GM20431 (cell line): ENCODE results near the gene CIB1.

Experiments used
- in situ Hi-C: fragments of 300-500 bp; cut with MseI, MboI; formaldehyde crosslinking; loops from one replicate; pipeline ENCODE4 v1.15.0; 2020; ENCODE audit warnings: low sequenced_read_pairs; ENCODE audit not compliant: unreplicated experiment

Gene CIB1

DNA sequence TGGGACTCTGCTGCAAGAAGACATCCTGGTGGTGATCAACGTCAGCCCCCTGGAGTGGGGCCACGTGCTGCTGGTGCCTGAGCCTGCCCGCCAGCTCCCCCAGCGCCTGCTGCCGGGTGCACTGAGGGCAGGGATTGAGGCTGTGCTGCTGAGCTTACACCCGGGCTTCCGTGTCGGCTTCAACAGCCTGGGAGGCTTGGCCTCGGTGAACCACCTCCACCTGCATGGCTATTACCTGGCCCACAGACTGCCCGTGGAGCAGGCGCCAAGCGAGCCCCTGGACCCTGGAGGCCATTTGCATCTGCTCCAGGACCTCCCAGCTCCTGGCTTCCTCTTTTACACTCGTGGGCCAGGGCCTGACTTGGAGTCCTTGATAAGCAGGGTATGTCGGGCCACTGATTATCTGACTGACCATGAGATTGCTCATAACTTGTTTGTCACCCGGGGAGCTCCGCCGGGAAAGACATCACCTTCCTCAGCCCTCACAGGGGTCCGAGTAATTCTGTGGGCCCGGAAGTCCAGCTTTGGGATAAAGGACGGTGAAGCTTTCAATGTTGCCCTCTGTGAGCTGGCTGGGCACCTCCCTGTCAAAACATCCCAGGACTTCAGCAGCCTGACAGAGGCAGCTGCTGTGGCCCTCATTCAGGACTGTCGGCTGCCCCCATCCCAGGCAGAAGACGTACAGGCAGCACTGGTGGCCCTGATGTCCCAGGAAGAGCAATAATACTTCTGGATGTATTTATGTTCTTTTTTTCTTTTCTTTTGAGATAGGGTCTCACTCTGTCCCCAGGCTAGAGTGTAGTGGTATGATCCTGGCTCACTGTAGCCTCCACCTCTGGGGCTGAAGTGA lies 7.8 kb upstream of the CIB1 start:
- in situ Hi-C loops: no loop called here

DNA sequence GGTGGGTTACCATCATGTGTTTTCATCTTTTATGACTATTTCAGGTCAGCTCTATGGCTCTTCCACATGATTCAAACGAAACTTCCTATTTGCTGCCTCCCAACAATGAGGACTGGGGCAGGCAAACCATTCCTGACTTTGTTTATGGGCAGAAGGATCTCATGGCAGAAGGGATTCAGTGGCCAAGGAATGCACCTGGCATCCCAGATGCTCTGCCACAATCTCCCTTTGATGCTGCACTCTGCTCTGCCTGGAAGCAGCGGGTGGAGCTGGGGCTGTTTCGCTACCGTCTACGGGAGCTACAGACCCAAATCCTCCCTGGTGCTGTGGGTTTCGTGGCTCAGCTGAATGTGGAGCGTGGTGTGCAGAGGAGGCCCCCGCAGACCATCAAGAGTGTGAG lies 7.1 kb upstream of the CIB1 start:
- in situ Hi-C loops: no loop called here

DNA sequence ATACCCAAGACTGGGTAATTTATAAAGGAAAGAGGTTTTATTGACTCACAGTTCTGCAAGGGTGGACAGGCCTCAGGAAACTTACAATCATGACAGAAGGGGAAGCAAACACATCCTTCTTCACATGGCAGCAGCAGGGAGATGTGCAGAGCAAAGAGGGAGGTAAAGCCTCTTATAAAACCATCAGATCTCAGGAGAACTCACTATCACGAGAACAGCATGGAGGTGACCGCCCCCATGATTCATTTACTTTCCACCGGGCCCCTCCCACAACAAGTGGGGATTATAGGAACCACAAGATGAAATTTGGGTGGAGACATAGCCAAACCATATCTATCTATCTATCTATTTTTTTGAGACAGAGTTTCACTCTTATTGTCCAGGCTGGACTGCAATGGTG lies 5.6 kb upstream of the CIB1 start:
- in situ Hi-C loops: no loop called here

DNA sequence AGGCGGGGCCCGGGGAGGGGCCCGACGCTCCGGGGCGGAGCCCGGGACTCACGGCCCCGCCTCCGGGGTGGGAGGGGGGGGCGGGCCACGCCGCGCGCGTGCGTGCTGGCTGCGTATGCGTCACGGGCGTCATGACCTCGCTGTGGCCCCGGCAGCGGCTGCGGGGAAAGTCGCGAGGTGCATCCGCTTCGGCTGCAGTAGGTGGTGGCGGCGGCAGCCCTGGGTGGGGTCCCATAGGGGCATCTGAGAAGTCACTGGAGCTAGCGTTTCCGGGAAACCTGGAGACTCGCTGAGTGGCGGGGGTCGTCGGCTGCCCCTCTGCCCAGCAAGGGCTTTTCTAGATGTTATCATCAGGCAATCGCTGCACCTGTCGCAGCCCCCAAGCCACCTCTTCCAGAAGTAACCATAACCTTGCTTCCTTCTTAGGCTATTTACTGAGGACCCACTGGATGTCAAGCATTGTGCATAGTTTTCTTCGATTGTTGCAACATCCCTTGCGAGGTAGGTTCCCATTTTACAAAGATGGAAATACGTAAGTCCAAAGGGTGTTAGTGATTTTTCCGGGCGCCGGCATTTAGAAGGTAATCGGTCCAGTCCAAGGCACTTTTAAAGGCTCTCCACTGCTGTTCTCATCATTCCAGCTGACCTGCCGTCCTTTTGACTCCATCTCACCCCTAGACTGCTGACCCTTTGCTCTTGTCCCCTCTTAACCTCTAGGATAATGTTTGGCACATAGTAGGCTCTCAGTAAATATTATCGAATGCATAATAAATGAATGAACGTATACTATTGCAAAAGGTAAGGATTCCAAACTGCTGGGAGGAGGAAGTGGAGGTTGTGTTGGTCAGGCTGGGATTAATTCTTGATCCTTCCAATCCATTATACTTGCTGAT lies 601 bp upstream of the CIB1 start, which contains the start of gene GDPGP1:
TSS of gene GDPGP1 (plus strand) at position 114 of the 893 bp plus-strand sequence. CDS start 6,700 bp downstream, outside the sequence.
- in situ Hi-C loops: no loop called here

DNA sequence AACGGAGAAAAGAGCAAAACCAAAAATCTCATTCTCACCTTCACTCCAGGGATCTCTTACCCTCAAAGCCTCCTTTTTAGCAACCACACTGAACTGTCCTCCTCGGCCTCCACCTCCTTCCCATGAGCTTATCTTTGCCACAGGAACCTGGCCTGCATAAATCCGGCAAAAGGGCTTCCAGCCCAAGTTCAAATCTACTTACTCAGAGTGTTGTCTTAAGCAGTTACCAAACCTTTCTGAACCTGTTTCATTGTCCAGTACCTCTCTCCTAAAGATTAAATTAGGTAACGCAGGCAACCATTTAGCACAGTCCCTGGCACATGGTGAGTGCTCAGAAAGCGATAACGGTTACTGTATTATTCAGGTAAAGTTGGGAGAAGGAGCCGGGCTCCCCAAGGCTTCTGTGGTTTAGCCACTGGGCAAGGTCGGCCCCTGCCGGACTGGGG lies 777 bp downstream of the CIB1 start:
- in situ Hi-C loops: no loop called here

DNA sequence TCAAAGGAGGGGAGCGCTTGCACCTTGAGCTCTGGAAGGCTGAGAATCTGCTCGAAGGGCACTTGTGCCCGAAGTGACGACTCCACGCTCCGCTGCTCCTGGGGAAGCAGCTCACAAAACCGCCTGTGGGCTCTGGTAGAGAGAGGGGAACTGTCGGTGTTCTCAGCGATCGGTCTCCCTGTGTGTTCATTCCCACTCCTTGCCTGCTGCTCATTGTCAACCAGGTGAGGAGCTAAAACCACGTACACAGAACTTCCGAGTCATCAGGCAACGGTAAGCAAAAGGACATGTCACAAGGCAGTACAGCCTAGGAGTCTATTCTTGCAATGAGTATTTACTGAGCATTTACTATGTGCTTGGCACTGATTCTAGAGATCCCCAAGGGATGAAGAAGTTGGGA lies 1.5 kb downstream of the CIB1 start:
- in situ Hi-C loops: no loop called here

DNA sequence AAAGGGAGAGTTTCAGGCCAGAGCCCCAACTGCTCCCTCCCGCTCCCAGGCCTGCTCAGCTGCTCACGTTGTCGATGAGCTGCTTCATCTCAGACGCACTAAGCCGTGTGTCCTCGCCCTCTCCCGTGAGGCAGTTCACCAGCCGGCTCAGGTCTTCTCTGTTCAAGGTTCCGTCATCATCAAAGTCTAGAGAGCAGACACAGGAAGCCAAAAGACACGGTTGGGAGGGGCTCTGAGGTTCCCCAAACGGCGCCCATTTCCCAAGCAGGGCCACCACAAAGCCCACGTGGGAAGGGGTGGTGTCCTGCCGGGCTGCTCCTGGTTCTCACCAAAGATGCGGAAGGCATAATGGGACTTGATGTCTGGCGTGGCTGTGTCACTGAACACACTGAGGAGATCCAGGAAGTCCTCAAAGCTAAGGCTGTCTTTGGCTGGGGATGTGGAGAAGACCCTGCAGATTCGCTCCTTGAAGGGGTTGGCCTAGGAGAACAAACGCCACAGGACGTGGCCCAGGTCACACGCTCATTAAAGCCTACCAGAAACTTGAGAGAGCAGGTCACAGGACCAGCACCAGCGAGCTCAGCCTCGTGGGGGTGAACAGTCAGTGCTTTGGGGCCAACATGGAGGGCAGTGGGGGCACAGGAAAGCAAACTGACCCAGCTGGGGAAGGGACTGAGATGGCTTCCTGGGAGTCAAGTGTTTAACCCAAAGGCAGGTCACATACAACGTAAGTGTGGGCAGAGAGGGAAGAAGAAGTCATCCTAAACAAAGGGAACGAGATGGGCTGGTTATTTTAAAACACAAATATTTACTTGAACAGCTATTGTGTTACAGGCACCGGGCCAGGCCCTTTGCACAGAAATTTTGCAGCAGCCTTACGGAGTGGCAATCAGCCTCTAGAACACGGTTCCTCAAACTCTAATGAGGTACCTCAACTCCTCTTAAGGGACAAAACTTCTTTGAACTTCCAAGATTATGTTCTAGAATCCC lies 2.4 kb downstream of the CIB1 start:
- in situ Hi-C loops: no loop called here

DNA sequence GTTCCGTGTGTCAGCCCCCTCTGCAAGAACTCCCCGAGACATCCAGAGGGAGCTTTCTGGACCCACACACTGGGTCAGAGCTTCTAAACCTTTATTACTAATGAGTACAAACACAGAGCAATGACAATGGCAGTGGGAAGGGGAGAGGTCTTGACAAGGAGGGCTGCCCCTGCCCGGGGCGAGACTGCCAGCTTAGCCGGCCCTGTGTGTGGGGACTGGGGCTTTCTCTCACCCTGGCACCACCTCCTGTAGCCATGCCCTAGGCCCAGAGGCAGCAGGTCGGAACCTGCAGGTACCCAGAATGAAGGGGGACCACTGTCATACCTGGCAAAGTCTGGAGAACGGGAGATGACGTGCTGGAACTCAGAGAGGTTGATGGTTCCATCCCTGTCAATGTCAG lies 3.1 kb downstream of the CIB1 start:
- in situ Hi-C loops: no loop called here

DNA sequence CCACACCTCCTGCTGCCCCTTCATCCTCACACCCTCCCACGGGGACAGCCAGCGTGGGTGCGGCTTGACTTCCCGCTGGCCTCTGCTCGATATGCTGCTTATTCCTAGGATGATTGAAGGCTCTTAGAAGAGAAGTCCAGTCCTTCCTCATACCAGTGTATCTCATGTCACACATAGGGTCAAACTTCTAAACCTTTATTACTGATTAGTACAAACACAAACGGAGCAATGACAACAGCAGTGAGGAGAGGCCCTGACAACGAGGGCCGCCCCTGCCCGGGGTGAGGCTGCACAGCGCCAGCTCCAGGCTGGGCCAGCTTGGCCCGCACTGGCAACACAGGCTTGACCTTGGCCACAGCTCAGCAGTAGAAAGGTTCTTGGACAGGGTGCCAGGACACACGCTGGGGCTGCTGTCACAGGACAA lies 3.7 kb downstream of the CIB1 start:
- in situ Hi-C loops: no loop called here

DNA sequence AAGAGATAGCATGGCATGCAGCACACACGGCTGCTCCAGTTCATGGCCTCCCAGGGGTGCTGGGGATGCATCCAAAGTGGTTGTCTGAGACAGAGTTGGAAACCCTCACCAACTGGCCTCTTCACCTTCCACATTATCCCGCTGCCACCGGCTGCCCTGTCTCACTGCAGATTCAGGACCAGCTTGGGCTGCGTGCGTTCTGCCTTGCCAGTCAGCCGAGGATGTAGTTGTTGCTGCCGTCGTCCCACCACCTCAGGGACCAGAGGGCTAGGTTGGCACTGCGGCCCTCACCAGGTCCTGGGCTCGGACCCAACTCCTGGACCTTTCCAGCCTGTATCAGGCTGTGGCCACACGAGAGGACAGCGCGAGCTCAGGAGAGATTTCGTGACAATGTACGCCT lies 4.8 kb downstream of the CIB1 start:
- in situ Hi-C loops: no loop called here

DNA sequence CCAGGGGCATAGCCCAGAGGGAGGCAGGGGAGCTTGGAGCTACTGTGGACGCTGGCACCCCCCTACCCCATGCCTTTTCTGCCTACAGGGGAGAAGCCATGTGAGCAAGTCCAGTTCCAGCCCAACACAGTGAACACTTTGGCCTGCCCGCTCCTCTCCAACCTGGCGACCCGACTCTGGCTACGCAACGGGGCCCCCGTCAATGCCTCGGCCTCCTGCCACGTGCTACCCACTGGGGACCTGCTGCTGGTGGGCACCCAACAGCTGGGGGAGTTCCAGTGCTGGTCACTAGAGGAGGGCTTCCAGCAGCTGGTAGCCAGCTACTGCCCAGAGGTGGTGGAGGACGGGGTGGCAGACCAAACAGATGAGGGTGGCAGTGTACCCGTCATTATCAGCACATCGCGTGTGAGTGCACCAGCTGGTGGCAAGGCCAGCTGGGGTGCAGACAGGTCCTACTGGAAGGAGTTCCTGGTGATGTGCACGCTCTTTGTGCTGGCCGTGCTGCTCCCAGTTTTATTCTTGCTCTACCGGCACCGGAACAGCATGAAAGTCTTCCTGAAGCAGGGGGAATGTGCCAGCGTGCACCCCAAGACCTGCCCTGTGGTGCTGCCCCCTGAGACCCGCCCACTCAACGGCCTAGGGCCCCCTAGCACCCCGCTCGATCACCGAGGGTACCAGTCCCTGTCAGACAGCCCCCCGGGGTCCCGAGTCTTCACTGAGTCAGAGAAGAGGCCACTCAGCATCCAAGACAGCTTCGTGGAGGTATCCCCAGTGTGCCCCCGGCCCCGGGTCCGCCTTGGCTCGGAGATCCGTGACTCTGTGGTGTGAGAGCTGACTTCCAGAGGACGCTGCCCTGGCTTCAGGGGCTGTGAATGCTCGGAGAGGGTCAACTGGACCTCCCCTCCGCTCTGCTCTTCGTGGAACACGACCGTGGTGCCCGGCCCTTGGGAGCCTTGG lies 5.6 kb downstream of the CIB1 start:
- in situ Hi-C loops: no loop called here

DNA sequence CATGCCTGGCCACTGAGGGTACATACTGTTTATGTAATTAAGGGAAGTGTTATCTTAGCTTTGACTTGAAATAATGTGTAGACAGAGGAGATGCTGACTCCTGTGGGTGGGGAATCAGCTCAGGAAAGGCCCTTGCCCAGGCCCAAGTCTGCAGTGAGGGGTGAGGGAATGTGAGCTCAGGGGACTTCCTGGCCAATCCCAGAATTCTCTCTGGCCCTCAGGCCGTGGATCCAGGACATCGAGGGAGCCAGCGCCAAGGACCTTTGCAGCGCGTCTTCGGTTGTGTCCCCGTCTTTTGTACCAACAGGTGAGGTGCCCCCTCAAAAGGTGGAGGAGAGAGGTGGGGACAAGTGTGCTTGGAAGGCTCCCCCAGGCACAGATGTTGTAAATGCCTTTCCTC lies 6.4 kb downstream of the CIB1 start:
- in situ Hi-C loops: no loop called here

DNA sequence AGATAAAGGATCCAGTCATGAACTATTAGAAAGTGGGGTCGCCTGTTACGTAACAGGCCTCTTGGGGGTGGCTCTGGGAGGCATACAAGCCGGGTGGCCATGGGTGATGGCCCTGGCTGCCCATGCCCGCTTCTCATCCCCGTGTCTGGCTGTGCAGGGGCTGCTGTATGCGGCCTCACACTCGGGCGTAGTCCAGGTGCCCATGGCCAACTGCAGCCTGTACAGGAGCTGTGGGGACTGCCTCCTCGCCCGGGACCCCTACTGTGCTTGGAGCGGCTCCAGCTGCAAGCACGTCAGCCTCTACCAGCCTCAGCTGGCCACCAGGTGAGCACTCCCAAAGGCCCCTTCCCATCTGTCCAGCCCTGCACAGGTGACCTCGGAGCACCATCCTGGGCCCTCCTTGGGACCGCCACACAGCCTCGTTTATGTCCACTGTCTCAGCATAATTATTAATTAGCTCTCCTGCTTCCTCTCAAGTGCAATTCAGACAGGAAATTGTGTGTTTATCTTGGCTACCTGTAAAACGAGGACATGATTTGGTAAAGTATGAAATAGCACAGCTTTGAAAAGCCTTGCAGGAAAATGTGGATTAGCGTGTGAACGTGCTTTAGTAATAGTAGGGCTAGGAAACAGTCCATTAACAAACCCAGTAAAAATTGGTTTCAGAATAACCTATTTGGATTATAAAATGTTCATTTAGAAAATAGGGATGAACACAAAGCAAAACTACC lies 8.1 kb downstream of the CIB1 start:
- in situ Hi-C loops: no loop called here

DNA sequence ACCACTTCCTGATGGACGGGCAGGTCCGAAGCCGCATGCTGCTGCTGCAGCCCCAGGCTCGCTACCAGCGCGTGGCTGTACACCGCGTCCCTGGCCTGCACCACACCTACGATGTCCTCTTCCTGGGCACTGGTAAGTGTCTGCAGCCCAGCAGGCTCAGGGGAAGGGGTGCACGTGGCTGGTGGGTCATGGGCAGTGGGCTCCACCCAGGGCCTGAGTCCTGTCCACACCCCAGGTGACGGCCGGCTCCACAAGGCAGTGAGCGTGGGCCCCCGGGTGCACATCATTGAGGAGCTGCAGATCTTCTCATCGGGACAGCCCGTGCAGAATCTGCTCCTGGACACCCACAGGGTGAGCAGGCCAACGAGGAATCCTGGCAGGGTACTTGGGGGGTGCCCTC lies 8.7 kb downstream of the CIB1 start:
- in situ Hi-C loops: no loop called here

DNA sequence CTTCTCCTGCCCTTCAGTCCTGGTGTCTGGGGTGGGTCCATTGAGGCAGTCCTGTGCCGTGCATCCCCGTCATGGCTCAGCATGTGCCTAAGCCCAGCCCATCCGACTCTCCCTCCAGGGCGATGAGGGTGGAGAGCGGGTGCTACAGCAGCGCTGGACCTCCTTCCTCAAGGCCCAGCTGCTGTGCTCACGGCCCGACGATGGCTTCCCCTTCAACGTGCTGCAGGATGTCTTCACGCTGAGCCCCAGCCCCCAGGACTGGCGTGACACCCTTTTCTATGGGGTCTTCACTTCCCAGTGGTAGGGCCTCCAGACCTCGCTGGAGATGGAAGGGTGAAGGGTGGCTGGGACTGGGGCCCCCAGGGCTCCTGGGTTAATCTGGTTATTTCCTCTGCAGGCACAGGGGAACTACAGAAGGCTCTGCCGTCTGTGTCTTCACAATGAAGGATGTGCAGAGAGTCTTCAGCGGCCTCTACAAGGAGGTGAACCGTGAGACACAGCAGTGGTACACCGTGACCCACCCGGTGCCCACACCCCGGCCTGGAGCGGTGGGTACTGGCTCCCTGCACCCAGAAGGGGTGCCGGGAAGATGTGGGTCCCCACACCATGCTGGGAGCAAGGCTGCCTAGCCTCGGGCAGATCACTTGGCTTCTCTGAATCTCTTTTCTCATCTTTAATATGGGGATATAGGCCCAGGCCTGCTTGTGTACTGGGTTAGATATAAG lies 10.1 kb downstream of the CIB1 start:
- in situ Hi-C loops: no loop called here

DNA sequence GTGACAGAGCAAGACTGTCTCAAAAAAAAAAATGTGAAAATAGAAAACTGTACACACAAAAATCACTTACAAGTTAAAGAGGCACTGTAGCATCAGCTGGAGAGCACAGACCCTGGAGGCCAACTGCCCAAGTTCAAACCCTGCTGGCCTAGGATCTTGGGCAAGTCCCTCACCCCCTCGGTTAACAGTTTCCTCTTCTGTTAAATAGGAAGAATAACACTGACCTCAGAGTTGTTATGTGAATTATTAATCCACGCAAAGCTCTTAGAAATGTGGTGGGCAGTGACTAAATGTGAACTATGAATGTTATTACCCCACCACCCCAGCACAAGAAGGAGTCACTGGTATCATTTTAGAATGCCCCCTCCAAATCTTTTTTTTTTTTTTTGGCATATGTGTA lies 11.2 kb downstream of the CIB1 start:
- in situ Hi-C loops: no loop called here

DNA sequence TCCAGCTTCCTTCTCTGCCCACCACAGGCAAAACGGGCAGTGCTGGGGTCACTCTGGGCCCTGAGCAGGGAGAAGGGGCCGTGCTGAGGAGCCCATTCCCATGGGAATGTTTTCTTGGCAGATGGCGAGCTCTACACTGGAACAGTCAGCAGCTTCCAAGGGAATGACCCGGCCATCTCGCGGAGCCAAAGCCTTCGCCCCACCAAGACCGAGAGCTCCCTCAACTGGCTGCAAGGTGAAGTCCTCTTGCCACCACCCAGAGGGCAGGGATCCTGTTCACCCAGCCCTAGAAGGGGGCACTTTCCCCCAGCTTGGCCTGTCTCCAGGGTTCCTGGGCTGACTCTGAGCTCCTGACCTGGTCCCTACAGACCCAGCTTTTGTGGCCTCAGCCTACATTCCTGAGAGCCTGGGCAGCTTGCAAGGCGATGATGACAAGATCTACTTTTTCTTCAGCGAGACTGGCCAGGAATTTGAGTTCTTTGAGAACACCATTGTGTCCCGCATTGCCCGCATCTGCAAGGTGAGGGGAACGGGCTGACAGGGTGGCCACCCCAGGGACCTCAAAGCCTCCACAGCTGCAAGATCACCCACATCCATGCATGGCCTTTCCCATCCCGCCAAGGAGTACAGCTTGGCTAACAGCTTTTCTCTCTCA lies 12.4 kb downstream of the CIB1 start:
- in situ Hi-C loops: no loop called here
